Gastrocnemius medialis (tissue), 4 donors: Measurements from ENCODE around the gene SS18L1. TPM values are rescaled to one million over a fixed set of nuclear protein-coding genes. Genes with fewer than 3 reads are reported as not detected.

Experiments used
- ATAC-seq, 2 donors: fragments of 150-250 bp; one replicate each; pipeline ENCODE4 v1.9.1; 2016
- DNase-seq, 2 donors: peaks; one replicate each; pipeline ENCODE4 v3.0.0-alpha.2; 2019
- H3K27ac ChIP-seq, 4 donors: fragments of 200-600 bp; sonication (generic); 1 replicate in 1 of 4; 2 replicates in 3 of 4; pipeline ENCODE4 v1.5.1; 2016 to 2018; ENCODE audit warnings: mild to moderate bottlenecking in 2 of 4, moderate library complexity in 1 of 4
- H3K27me3 ChIP-seq, 3 donors: fragments of 200-600 bp; sonication (generic) in 2 of 3; 1 replicate in 1 of 3; 2 replicates in 2 of 3; pipeline versions ENCODE4 v1.5.1 to v1.6.0; 2016 to 2019; ENCODE audit warnings: mild to moderate bottlenecking in 1 of 3, moderate library complexity in 1 of 3
- H3K36me3 ChIP-seq, 2 donors: fragments of 200-600 bp; sonication (generic) in 1 of 2; one replicate each; pipeline ENCODE4 v1.5.1; 2017 to 2018
- H3K4me1 ChIP-seq, 2 donors: fragments of 200-600 bp; sonication (generic) in 1 of 2; one replicate each; pipeline ENCODE4 v1.5.1; 2016 to 2017; ENCODE audit warnings: mild to moderate bottlenecking in 2 of 2
- H3K4me3 ChIP-seq, 4 donors: fragments of 200-600 bp; sonication (generic) in 3 of 4; 1 replicate in 1 of 4; 2 replicates in 3 of 4; pipeline ENCODE4 v1.5.1; 2016 to 2019; ENCODE audit warnings: mild to moderate bottlenecking in 2 of 4
- H3K9me3 ChIP-seq, 3 donors: fragments of 200-600 bp; sonication (generic) in 2 of 3; 1 replicate in 1 of 3; 2 replicates in 2 of 3; pipeline ENCODE4 v1.5.1; 2016 to 2019
- CTCF ChIP-seq, 5 experiments: fragments of 450-650 bp in 3 of 5; fragments of 200-600 bp in 2 of 5; sonication (generic) in 2 of 5; IDR thresholded peaks in 4 of 5; conservative IDR thresholded peaks in 1 of 5; 1 replicate in 4 of 5; 2 replicates in 1 of 5; pipeline ENCODE4 v1.5.1; 2016 to 2019; ENCODE audit warnings: antibody characterized with exemption in 5 of 5, mild to moderate bottlenecking in 3 of 5, moderate library complexity in 3 of 5
- POLR2A ChIP-seq, 2 donors: fragments of 450-650 bp; IDR thresholded peaks; one replicate each; pipeline ENCODE4 v1.6.1; 2017; ENCODE audit warnings: antibody characterized with exemption in 2 of 2, mild to moderate bottlenecking in 2 of 2, moderate library complexity in 2 of 2
- in situ Hi-C, 4 donors: fragments of 200-750 bp; cut with MboI; loops; one replicate each; pipeline versions ENCODE4 v1.15.0 to v1.8.0; 2017; ENCODE audit warnings: low sequenced_read_pairs in 4 of 4
- intact Hi-C: fragments of 100-400 bp; cut with DNase I; formaldehyde crosslinking; loops from one replicate; pipeline ENCODE4 v1.15.1; 2023; ENCODE audit warnings: low total_unique reads
- total RNA-seq, 4 donors: library from RNA; depleted of rRNA; stranded (reverse); fragments of >200 nt; gene quantifications; one replicate each; pipeline versions ENCODE4 v1.1.0 to v1.2.3, GENCODE V29; 2016

The SS18L1 gene
- total RNA-seq, 4 donors from 2014 or later: 11.5 to 31.8 (median 16.9) TPM

DNA sequence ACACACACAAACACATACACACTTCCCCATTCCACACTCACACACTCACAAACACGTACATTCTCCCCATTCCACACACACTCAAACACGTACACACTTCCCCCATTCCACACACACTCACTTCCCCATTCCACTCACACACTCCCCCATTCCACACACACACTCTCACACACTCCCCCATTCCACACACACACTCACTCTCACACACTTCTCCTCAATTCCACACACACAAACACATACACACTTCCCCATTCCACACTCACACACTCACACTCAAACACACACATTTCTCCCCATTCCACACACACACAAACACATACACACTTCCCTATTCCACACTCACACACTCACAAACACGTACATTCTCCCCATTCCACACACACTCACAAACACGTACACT is 86.1 kb downstream of the SS18L1 start:
- Histone ChIP-seq H3K27me3 (no peaks in the 10 kb centered on the region), H3K27ac (no peak overlapping the region), H3K36me3 (no peaks in the 10 kb centered on the region), H3K9me3 (no peaks in the 10 kb centered on the region), H3K4me1 (peaks cover 10 to 16% of the 10 kb centered on the region in 2 donors), H3K4me3 (no peak overlapping the region)
- in situ Hi-C loops: no loop called here
- ATAC-seq (no peak), DNase-seq (no peak)
- intact Hi-C loops: no loop called here
- no peak for TF ChIP-seq POLR2A (IDR thresholded peaks at IDR 0.05)
- TF ChIP-seq CTCF (IDR thresholded peaks at IDR 0.05 in 4 of 5, conservative IDR thresholded peaks at IDR 0.05 in 1 of 5): no peak

DNA sequence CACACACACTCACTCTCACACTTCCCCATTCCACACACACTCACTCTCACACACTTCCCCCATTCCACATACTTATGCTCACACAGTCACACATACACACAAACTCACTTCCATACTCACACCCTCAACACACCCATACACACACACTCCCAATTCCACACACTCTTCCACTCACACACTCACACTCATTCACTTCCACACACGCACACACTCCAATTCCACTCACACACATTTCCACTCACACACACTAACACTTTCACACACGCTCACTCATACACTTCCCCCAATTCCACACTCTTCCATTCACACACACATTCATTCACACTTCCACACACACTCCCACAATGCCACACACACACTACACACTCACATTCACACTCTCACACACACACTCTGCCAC is 86.7 kb downstream of the SS18L1 start:
- in situ Hi-C loops (no loop called here), intact Hi-C loops (no loop called here)
- TF ChIP-seq CTCF (IDR thresholded peaks at IDR 0.05 in 4 of 5, conservative IDR thresholded peaks at IDR 0.05 in 1 of 5) (no peak), POLR2A (IDR thresholded peaks at IDR 0.05) (no peak)
- H3K4me1 ChIP-seq: peaks cover 17 to 21% of the 10 kb centered on the region in 2 donors
- no peak for DNase-seq
- H3K27ac ChIP-seq: no peak overlapping the region
- H3K9me3 ChIP-seq: no peaks in the 10 kb centered on the region
- no peaks in the 10 kb centered on the region for H3K27me3 ChIP-seq
- no peak for ATAC-seq
- H3K36me3 ChIP-seq: no peaks in the 10 kb centered on the region
- H3K4me3 ChIP-seq: no peak overlapping the region

GRCh38 chr20:62230696-62231095 is 87.1 kb downstream of the SS18L1 start:
- H3K27ac ChIP-seq: no peak overlapping the region
- H3K9me3 ChIP-seq: no peaks in the 10 kb centered on the region
- no peaks in the 10 kb centered on the region for H3K27me3 ChIP-seq
- no peak overlapping the region for H3K4me3 ChIP-seq
- TF ChIP-seq POLR2A (IDR thresholded peaks at IDR 0.05): no peak
- TF ChIP-seq CTCF (IDR thresholded peaks at IDR 0.05 in 4 of 5, conservative IDR thresholded peaks at IDR 0.05 in 1 of 5): no peak
- H3K36me3 ChIP-seq: no peaks in the 10 kb centered on the region
- in situ Hi-C loops: no loop called here
- H3K4me1 ChIP-seq: peaks cover 21 to 25% of the 10 kb centered on the region in 2 donors
- DNase-seq (no peak), ATAC-seq (no peak)
- intact Hi-C loops: no loop called here

DNA sequence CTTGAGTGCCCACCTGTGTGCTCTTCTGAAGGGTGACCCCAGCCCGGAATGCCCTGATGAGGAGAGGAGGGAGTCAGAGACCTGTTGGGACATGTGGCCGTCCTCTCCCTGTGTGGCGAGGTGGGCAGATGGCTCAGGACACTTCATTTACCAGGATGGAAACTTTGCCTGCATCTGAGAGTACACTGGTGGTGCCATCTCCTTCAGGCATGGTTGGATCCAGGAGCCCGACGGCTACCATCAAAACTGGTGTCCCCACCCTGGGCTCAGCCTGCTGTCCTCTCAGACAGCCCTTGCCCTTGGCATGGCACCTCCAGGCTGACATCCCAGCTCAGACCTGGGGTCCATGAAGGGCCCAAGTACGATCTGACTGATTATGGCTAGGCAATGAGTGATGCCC is 87.7 kb downstream of the SS18L1 start:
- peaks cover 21 to 25% of the 10 kb centered on the region in 2 donors for H3K4me1 ChIP-seq
- H3K9me3 ChIP-seq: no peaks in the 10 kb centered on the region
- no peak overlapping the region for H3K4me3 ChIP-seq
- H3K27me3 ChIP-seq: no peaks in the 10 kb centered on the region
- TF ChIP-seq CTCF (IDR thresholded peaks at IDR 0.05 in 4 of 5, conservative IDR thresholded peaks at IDR 0.05 in 1 of 5): no peak
- TF ChIP-seq POLR2A (IDR thresholded peaks at IDR 0.05): no peak
- H3K36me3 ChIP-seq: no peaks in the 10 kb centered on the region
- ATAC-seq (no peak), DNase-seq (no peak)
- intact Hi-C loops: no loop called here
- H3K27ac ChIP-seq: no peak overlapping the region
- in situ Hi-C loops: no loop called here

Other genes with a start within 250 kb of the SS18L1 start
- 10 to 100 TPM in 3 of 4 donors, 1 to 10 TPM in 1; 8.0 to 24.9 (median 13.9) TPM for gene TAF4, start 77.9 kb upstream of the SS18L1 start, total RNA-seq
- 10 to 100 TPM; 28.0 to 52.5 (median 36.2) TPM for gene LSM14B, start 21.3 kb upstream of the SS18L1 start, total RNA-seq
- 1,000 to 10,000 TPM in 2 of 4 donors, 100 to 1,000 TPM in 2; 632 to 1,338 (median 1,003) TPM for gene PSMA7, start 375 bp upstream of the SS18L1 start, total RNA-seq
- gene MTG2, start 39.3 kb downstream of the SS18L1 start, total RNA-seq: 10 to 100 TPM; 21.0 to 50.8 (median 29.3) TPM
- gene HRH3, start 76.5 kb downstream of the SS18L1 start, total RNA-seq: not detected
- 10 to 100 TPM; 15.8 to 26.4 (median 19.6) TPM for gene OSBPL2, start 94.8 kb downstream of the SS18L1 start, total RNA-seq
- gene ADRM1, start 159.2 kb downstream of the SS18L1 start, total RNA-seq: 100 to 1,000 TPM; 389 to 644 (median 611) TPM
- 10 to 100 TPM; 13.0 to 35.8 (median 22.7) TPM for gene LAMA5, start 223.5 kb downstream of the SS18L1 start, total RNA-seq
- 1,000 to 10,000 TPM; 1,167 to 4,037 (median 2,295) TPM for gene RPS21, start 243.3 kb downstream of the SS18L1 start, total RNA-seq